ENCODE measurements around the gene EXOC7. TPM values are rescaled to one million over a fixed set of nuclear protein-coding genes. Genes with fewer than 3 reads are reported as not detected.

EXOC7 gene
- total RNA-seq, 4 donors from 2014 or later, result 34.7 to 118 (median 109) TPM

GRCh38 chr17:76089680-76090516, 13.7 kb downstream of the EXOC7 start:
- H3K4me1 ChIP-seq, result no peaks in the 10 kb centered on the region

GRCh38 chr17:76088868-76089576, 14.6 kb downstream of the EXOC7 start:
- no peak for DNase-seq
- H3K36me3 ChIP-seq, result no peaks in the 10 kb centered on the region
- no peak overlapping the region for H3K27ac ChIP-seq
- H3K4me1 ChIP-seq, result no peaks in the 10 kb centered on the region
- H3K9me3 ChIP-seq, result no peaks in the 10 kb centered on the region
- intact Hi-C loops (cut with DNase I; ENCODE audit: low total_unique reads), result no loop called here
- TF ChIP-seq CTCF (IDR thresholded peaks at IDR 0.05) (no peak), POLR2A (IDR thresholded peaks at IDR 0.05) (no peak)
- no peaks in the 10 kb centered on the region for H3K27me3 ChIP-seq
- no peak overlapping the region for H3K4me3 ChIP-seq

More at GRCh38 chr17:76089680-76090516, 13.7 kb downstream of the EXOC7 start:
- no peak overlapping the region for H3K27ac ChIP-seq
- H3K9me3 ChIP-seq, result no peaks in the 10 kb centered on the region
- TF ChIP-seq CTCF (IDR thresholded peaks at IDR 0.05) (no peak), POLR2A (IDR thresholded peaks at IDR 0.05) (no peak)
- H3K27me3 ChIP-seq, result no peaks in the 10 kb centered on the region
- no peak overlapping the region for H3K4me3 ChIP-seq
- no peak for DNase-seq
- intact Hi-C loops (cut with DNase I; ENCODE audit: low total_unique reads), result no loop called here
- no peaks in the 10 kb centered on the region for H3K36me3 ChIP-seq

- TF ChIP-seq POLR2A (IDR thresholded peaks at IDR 0.05) (no peak), CTCF (IDR thresholded peaks at IDR 0.05) (no peak)
- Histone ChIP-seq H3K27me3 (no peaks in the 10 kb centered on the region), H3K27ac (no peak overlapping the region), H3K4me1 (no peaks in the 10 kb centered on the region), H3K36me3 (no peaks in the 10 kb centered on the region), H3K4me3 (no peak overlapping the region), H3K9me3 (no peaks in the 10 kb centered on the region)
- no peak for DNase-seq
- intact Hi-C loops (cut with DNase I; ENCODE audit: low total_unique reads), result no loop called here
Measured at GRCh38 chr17:76088041-76088867, 15.3 kb downstream of the EXOC7 start.

- intact Hi-C loops (cut with DNase I; ENCODE audit: low total_unique reads), result no loop called here
- Histone ChIP-seq H3K27me3 (no peaks in the 10 kb centered on the region), H3K9me3 (no peaks in the 10 kb centered on the region), H3K27ac (no peak overlapping the region), H3K36me3 (no peaks in the 10 kb centered on the region), H3K4me3 (no peak overlapping the region), H3K4me1 (no peaks in the 10 kb centered on the region)
- TF ChIP-seq POLR2A (IDR thresholded peaks at IDR 0.05) (no peak), CTCF (IDR thresholded peaks at IDR 0.05) (no peak)
- DNase-seq, result no peak
Measured at GRCh38 chr17:76087531-76087930, 16.1 kb downstream of the EXOC7 start.
